ENCODE measurements around the gene ZNF597.

GRCh38 chr16:3478242-3478925, 35.1 kb upstream of the ZNF597 start:
- TF ChIP-seq, protein P1, sequence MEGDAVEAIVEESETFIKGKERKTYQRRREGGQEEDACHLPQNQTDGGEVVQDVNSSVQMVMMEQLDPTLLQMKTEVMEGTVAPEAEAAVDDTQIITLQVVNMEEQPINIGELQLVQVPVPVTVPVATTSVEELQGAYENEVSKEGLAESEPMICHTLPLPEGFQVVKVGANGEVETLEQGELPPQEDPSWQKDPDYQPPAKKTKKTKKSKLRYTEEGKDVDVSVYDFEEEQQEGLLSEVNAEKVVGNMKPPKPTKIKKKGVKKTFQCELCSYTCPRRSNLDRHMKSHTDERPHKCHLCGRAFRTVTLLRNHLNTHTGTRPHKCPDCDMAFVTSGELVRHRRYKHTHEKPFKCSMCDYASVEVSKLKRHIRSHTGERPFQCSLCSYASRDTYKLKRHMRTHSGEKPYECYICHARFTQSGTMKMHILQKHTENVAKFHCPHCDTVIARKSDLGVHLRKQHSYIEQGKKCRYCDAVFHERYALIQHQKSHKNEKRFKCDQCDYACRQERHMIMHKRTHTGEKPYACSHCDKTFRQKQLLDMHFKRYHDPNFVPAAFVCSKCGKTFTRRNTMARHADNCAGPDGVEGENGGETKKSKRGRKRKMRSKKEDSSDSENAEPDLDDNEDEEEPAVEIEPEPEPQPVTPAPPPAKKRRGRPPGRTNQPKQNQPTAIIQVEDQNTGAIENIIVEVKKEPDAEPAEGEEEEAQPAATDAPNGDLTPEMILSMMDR (IDR thresholded peaks at IDR 0.05; ENCODE audit: low read depth, low read length) = no peak
- TF ChIP-seq POLR2A (IDR thresholded peaks at IDR 0.05; ENCODE audit: extremely low read depth, insufficient read length) = no peak
- no peak for TF ChIP-seq MAX (IDR thresholded peaks at IDR 0.05; ENCODE audit: low read depth, low read length)
